Glutamatergic neuron (in vitro differentiated cells): ENCODE data around the gene ARHGAP40. TPM values are rescaled to one million over a fixed set of nuclear protein-coding genes. Genes with fewer than 3 reads are reported as not detected.

Experiments
- DNase-seq: peaks from one replicate; pipeline ENCODE4 v3.0.0; 2022
- H3K27ac Mint-ChIP-seq: one replicate; pipeline ENCODE4 v1.8.0; 2020; ENCODE audit warnings: mild to moderate bottlenecking, mixed read lengths, inconsistent platforms; ENCODE audit not compliant: unreplicated experiment
- H3K27me3 Mint-ChIP-seq: one replicate; pipeline ENCODE4 v1.8.0; 2020; ENCODE audit warnings: mild to moderate bottlenecking, moderate library complexity, mixed read lengths, inconsistent platforms; ENCODE audit not compliant: unreplicated experiment
- H3K36me3 Mint-ChIP-seq: one replicate; pipeline ENCODE4 v1.8.0; 2020; ENCODE audit warnings: mild to moderate bottlenecking, mixed read lengths, inconsistent platforms; ENCODE audit not compliant: unreplicated experiment
- H3K4me1 Mint-ChIP-seq: one replicate; pipeline ENCODE4 v1.8.0; 2020; ENCODE audit warnings: mild to moderate bottlenecking, low read depth, mixed read lengths, inconsistent platforms; ENCODE audit not compliant: unreplicated experiment
- H3K4me3 Mint-ChIP-seq: one replicate; pipeline ENCODE4 v1.8.0; 2020; ENCODE audit warnings: mild to moderate bottlenecking, mixed read lengths, inconsistent platforms; ENCODE audit not compliant: unreplicated experiment
- H3K9me3 Mint-ChIP-seq: one replicate; pipeline ENCODE4 v1.8.0; 2020; ENCODE audit warnings: mild to moderate bottlenecking, moderate library complexity, mixed read lengths, inconsistent platforms; ENCODE audit not compliant: unreplicated experiment
- CTCF ChIP-seq: fragments of 200-600 bp; sonication (generic); IDR thresholded peaks from one replicate; pipeline ENCODE4 v1.5.0; 2021; ENCODE audit not compliant: partially characterized antibody, unreplicated experiment
- total RNA-seq: library from RNA; stranded (reverse); fragmentation: NEBNext Ultra II Directional; extraction: Animal tissue kit (Norgen Biotek cat#: 25700); gene quantifications from one replicate; pipeline ENCODE4 v1.2.1, GENCODE V29; 2021; ENCODE audit not compliant: unreplicated experiment

Gene ARHGAP40
- total RNA-seq, 1 donor from 2014 or later: not detected

- Mint-ChIP-seq H3K4me1 (no peaks in the 10 kb centered on the region), H3K27ac (no peak overlapping the region), H3K4me3 (no peak overlapping the region), H3K27me3 (peaks cover 11% of the 10 kb centered on the region), H3K9me3 (peaks cover 2% of the 10 kb centered on the region), H3K36me3 (peaks cover 11% of the 10 kb centered on the region)
- TF ChIP-seq CTCF: peak; percentile 85
- peak; percentile 60 for DNase-seq
Measured at GRCh38 chr20:38658879-38659596, 57.4 kb downstream of the ARHGAP40 start.

GRCh38 chr20:38659597-38659880 lies 57.9 kb downstream of the ARHGAP40 start:
- no peak for TF ChIP-seq CTCF
- DNase-seq: no peak
- H3K4me1 Mint-ChIP-seq: no peaks in the 10 kb centered on the region
- peaks cover 3% of the 10 kb centered on the region for H3K9me3 Mint-ChIP-seq
- no peak overlapping the region for H3K27ac Mint-ChIP-seq
- H3K27me3 Mint-ChIP-seq: peaks cover 14% of the 10 kb centered on the region
- no peak overlapping the region for H3K4me3 Mint-ChIP-seq
- H3K36me3 Mint-ChIP-seq: peaks cover 9% of the 10 kb centered on the region

GRCh38 chr20:38660429-38660828 lies 58.8 kb downstream of the ARHGAP40 start:
- DNase-seq: no peak
- Mint-ChIP-seq H3K27ac (no peak overlapping the region), H3K4me1 (no peaks in the 10 kb centered on the region), H3K4me3 (no peak overlapping the region), H3K36me3 (peaks cover 7% of the 10 kb centered on the region), H3K9me3 (peaks cover 5% of the 10 kb centered on the region), H3K27me3 (peaks cover 14% of the 10 kb centered on the region)
- TF ChIP-seq CTCF: no peak

- no peaks in the 10 kb centered on the region for H3K4me1 Mint-ChIP-seq
- H3K9me3 Mint-ChIP-seq: peaks cover 5% of the 10 kb centered on the region
- no peak for DNase-seq
- no peak for TF ChIP-seq CTCF
- peaks cover 8% of the 10 kb centered on the region for H3K27me3 Mint-ChIP-seq
- H3K4me3 Mint-ChIP-seq: no peak overlapping the region
- H3K27ac Mint-ChIP-seq: no peak overlapping the region
- no peaks in the 10 kb centered on the region for H3K36me3 Mint-ChIP-seq
Measured at GRCh38 chr20:38663660-38664059, 62.1 kb downstream of the ARHGAP40 start.

GRCh38 chr20:38664284-38664683 lies 62.7 kb downstream of the ARHGAP40 start:
- no peaks in the 10 kb centered on the region for H3K36me3 Mint-ChIP-seq
- TF ChIP-seq CTCF: no peak
- DNase-seq: no peak
- no peaks in the 10 kb centered on the region for H3K4me1 Mint-ChIP-seq
- peaks cover 8% of the 10 kb centered on the region for H3K27me3 Mint-ChIP-seq
- peaks cover 5% of the 10 kb centered on the region for H3K9me3 Mint-ChIP-seq
- H3K27ac Mint-ChIP-seq: no peak overlapping the region
- no peak overlapping the region for H3K4me3 Mint-ChIP-seq
